H9 (cell line): ENCODE data around the gene ZNF205. TPM values are rescaled to one million over a fixed set of nuclear protein-coding genes. Genes with fewer than 3 reads are reported as not detected.

ENCODE experiments used
- DNase-seq: peaks from one replicate; pipeline ENCODE4 v3.0.0-alpha.2; 2017
- H2AFZ ChIP-seq: one replicate; pipeline ENCODE4 v1.6.1; 2013; ENCODE audit warnings: mild to moderate bottlenecking, low read length, control low read depth, moderate library complexity
- H2AK5ac ChIP-seq: 2 replicates; pipeline ENCODE4 v1.6.1; 2013; ENCODE audit warnings: low read length, control low read depth, mixed read lengths; ENCODE audit not compliant: insufficient read length
- H2BK120ac ChIP-seq: one replicate; pipeline ENCODE4 v1.6.1; 2013; ENCODE audit warnings: low read depth, mild to moderate bottlenecking, low read length, control low read depth, inconsistent platforms; ENCODE audit not compliant: poor library complexity, severe bottlenecking
- H2BK12ac ChIP-seq: 2 replicates; pipeline ENCODE4 v1.6.1; 2013; ENCODE audit warnings: low read length, control low read depth, mixed read lengths, low read depth; ENCODE audit not compliant: insufficient read length
- H2BK15ac ChIP-seq: 2 replicates; pipeline ENCODE4 v1.6.1; 2013; ENCODE audit warnings: low read depth, low read length, control low read depth
- H2BK20ac ChIP-seq: one replicate; pipeline ENCODE4 v1.6.1; 2013; ENCODE audit warnings: low read depth, mild to moderate bottlenecking, low read length, control low read depth, inconsistent platforms; ENCODE audit not compliant: poor library complexity, severe bottlenecking
- H2BK5ac ChIP-seq: 2 replicates; pipeline ENCODE4 v1.6.1; 2013; ENCODE audit warnings: low read length, control low read depth, mixed read lengths; ENCODE audit not compliant: insufficient read length
- H3K14ac ChIP-seq: 2 replicates; pipeline ENCODE4 v1.6.1; 2013; ENCODE audit warnings: low read length, control low read depth; ENCODE audit not compliant: insufficient read depth
- H3K18ac ChIP-seq: 2 replicates; pipeline ENCODE4 v1.6.1; 2013; ENCODE audit warnings: low read depth, mild to moderate bottlenecking, mixed read lengths, low read length, control low read depth; ENCODE audit not compliant: insufficient read length
- H3K23ac ChIP-seq: 2 replicates; pipeline ENCODE4 v1.6.1; 2013; ENCODE audit warnings: low read length, control low read depth, mixed read lengths, low read depth; ENCODE audit not compliant: insufficient read length
- H3K23me2 ChIP-seq: 2 replicates; pipeline ENCODE4 v1.6.1; 2013; ENCODE audit warnings: low read depth, mild to moderate bottlenecking, mixed read lengths, low read length, control low read depth; ENCODE audit not compliant: insufficient read length, poor library complexity, severe bottlenecking
- H3K27ac ChIP-seq: 2 replicates; pipeline ENCODE4 v1.5.1; 2013; ENCODE audit warnings: low read length, control low read depth, mixed read lengths, low read depth; ENCODE audit not compliant: insufficient read length
- H3K27me3 ChIP-seq: 2 replicates; pipeline ENCODE4 v1.6.1; 2013; ENCODE audit warnings: low read length, control low read depth, inconsistent platforms; ENCODE audit not compliant: insufficient read depth
- H3K4ac ChIP-seq: 2 replicates; pipeline ENCODE4 v1.6.1; 2013; ENCODE audit warnings: low read depth, mild to moderate bottlenecking, control low read depth, inconsistent platforms, low read length, moderate library complexity
- H3K4me1 ChIP-seq: 2 replicates; pipeline ENCODE4 v1.6.1; 2013; ENCODE audit warnings: low read length, control low read depth, inconsistent platforms; ENCODE audit not compliant: insufficient read depth
- H3K4me2 ChIP-seq: 2 replicates; pipeline ENCODE4 v1.6.1; 2013; ENCODE audit warnings: low read length, control low read depth, mixed read lengths; ENCODE audit not compliant: insufficient read length, insufficient read depth
- H3K56ac ChIP-seq: 2 replicates; pipeline ENCODE4 v1.6.1; 2013; ENCODE audit warnings: low read depth, mild to moderate bottlenecking, mixed read lengths, low read length, control low read depth; ENCODE audit not compliant: insufficient read length
- H3K79me1 ChIP-seq: 2 replicates; pipeline ENCODE4 v1.6.1; 2013; ENCODE audit warnings: low read depth, mild to moderate bottlenecking, moderate library complexity, low read length, control low read depth, inconsistent platforms; ENCODE audit not compliant: insufficient read depth, poor library complexity, severe bottlenecking
- H3K79me2 ChIP-seq: 2 replicates; pipeline ENCODE4 v1.6.1; 2013; ENCODE audit warnings: low read length, control low read depth, inconsistent platforms; ENCODE audit not compliant: insufficient read depth
- H3K9ac ChIP-seq: 2 replicates; pipeline ENCODE4 v1.6.1; 2013; ENCODE audit warnings: low read length, control low read depth, mixed read lengths; ENCODE audit not compliant: insufficient read length; ENCODE audit errors: extremely low read depth
- H3K9me3 ChIP-seq: one replicate; pipeline ENCODE4 v1.6.1; 2013; ENCODE audit warnings: low read depth, low read length, inconsistent platforms; ENCODE audit not compliant: control insufficient read depth
- H3T11ph ChIP-seq: one replicate; pipeline ENCODE4 v1.6.1; 2013; ENCODE audit warnings: mild to moderate bottlenecking, low read length, control low read depth, inconsistent platforms
- H4K20me1 ChIP-seq: one replicate; pipeline ENCODE4 v1.6.1; 2013; ENCODE audit not compliant: control insufficient read depth, insufficient read length, insufficient read depth
- H4K5ac ChIP-seq: 2 replicates; pipeline ENCODE4 v1.6.1; 2013; ENCODE audit warnings: low read depth, mild to moderate bottlenecking, mixed read lengths, low read length, control low read depth; ENCODE audit not compliant: insufficient read length
- H4K8ac ChIP-seq: replicated peaks from 2 replicates; pipeline ENCODE4 v1.6.1; 2013; ENCODE audit warnings: low read length, control low read depth, mixed read lengths, low read depth; ENCODE audit not compliant: insufficient read length
- H4K91ac ChIP-seq: 2 replicates; pipeline ENCODE4 v1.6.1; 2013; ENCODE audit warnings: low read depth, mild to moderate bottlenecking, moderate library complexity, mixed read lengths, low read length, control low read depth; ENCODE audit not compliant: insufficient read length
- H3K27ac Mint-ChIP-seq, 3 experiments: 2 replicates in 2 of 3; 3 replicates in 1 of 3; pipeline ENCODE4 v1.8.0; 2020 to 2021; ENCODE audit warnings: mixed read lengths in 3 of 3, mild to moderate bottlenecking in 1 of 3, moderate library complexity in 1 of 3
- H3K27me3 Mint-ChIP-seq: 2 replicates; pipeline ENCODE4 v1.8.0; 2021; ENCODE audit warnings: low read depth, mild to moderate bottlenecking, moderate library complexity, mixed read lengths
- H3K36me3 Mint-ChIP-seq, 3 experiments: 2 replicates in 2 of 3; 3 replicates in 1 of 3; pipeline ENCODE4 v1.8.0; 2020 to 2021; ENCODE audit warnings: low read depth in 3 of 3, mixed read lengths in 3 of 3; ENCODE audit not compliant: insufficient read depth in 1 of 3
- H3K4me1 Mint-ChIP-seq, 2 experiments: 2 replicates each; pipeline ENCODE4 v1.8.0; 2020; ENCODE audit warnings: mixed read lengths in 2 of 2
- H3K4me3 Mint-ChIP-seq, 2 experiments: 2 replicates in 1 of 2; 3 replicates in 1 of 2; pipeline ENCODE4 v1.8.0; 2020 to 2021; ENCODE audit warnings: mild to moderate bottlenecking in 2 of 2, mixed read lengths in 2 of 2, moderate library complexity in 1 of 2
- H3K9me3 Mint-ChIP-seq, 2 experiments: 2 replicates in 1 of 2; 3 replicates in 1 of 2; pipeline ENCODE4 v1.8.0; 2020; ENCODE audit warnings: mild to moderate bottlenecking in 2 of 2, mixed read lengths in 2 of 2, moderate library complexity in 1 of 2
- WGBS: extraction: QIAGEN DNeasy Blood & Tissue Kit; methylation state at CpG from one replicate; pipeline ENCODE4 v1.1.7; 2013; ENCODE audit warnings: missing lambda C conversion rate, low lambda C conversion rate, mixed read lengths; ENCODE audit not compliant: insufficient read length; ENCODE audit errors: extremely low coverage; 5-methylcytosine and 5-hydroxymethylcytosine counted together
- total RNA-seq: library from RNA; stranded (reverse); gene quantifications from 2 replicates; pipeline ENCODE4 v1.2.1, GENCODE V29; 2021
- TF ChIP-seq, protein P1 (sequence below): fragments of 200-600 bp; sonication (generic); conservative IDR thresholded peaks from 3 replicates; pipeline ENCODE4 v1.8.0; 2021; ENCODE audit warnings: antibody characterized with exemption, mild to moderate bottlenecking

Gene ZNF205
- total RNA-seq, 1 experiment from 2014 or later, result 16.8 TPM

DNA sequence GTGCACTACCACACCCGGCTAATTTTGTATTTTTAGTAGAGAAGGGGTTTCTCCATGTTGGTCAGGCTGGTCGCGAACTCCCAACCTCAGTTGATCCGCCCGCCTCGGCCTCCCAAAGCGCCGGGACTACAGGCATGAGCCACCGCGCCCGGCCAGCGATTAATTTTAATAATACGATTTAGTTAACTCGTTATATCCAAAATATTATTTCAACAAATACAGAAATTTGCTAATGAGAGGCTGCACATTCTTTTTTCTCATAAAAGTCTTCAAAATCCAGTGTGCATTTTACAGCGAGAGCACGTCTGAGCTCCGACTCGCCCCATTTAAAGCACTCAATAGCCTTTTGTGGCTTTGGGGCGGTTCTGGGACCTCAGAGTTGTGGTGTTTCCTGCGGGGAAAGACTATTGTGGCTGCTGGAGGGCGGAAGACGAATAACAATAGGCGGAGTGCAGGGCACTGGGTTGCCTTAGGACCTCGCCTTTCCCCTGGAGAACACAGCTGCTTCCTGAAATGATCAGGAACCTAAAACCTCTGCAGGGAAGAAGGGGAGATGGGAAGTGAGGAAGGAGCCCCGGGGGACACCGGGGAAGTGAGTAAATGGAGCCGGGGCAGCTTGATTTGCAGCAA lies 10.4 kb upstream of the ZNF205 start:
- Histone ChIP-seq H3K9me3 (no peaks in the 10 kb centered on the region), H3K4me1 (peaks cover 6% of the 10 kb centered on the region), H2BK20ac (no peak overlapping the region), H3K27me3 (no peaks in the 10 kb centered on the region), H3K27ac (peak overlapping the region; percentile 24), H4K5ac (no peak overlapping the region), H3K79me2 (peaks cover 7% of the 10 kb centered on the region; the same call in 1 of the 2 replicates), H2BK15ac (no peak overlapping the region), H3K23ac (no peak overlapping the region), H4K8ac (no peak overlapping the region), H3K18ac (no peak overlapping the region), H3K4ac (no peak overlapping the region), H3K4me2 (no peak overlapping the region), H2BK12ac (no peak overlapping the region), H3K9ac (no peak overlapping the region), H2BK120ac (no peak overlapping the region), H4K20me1 (no peaks in the 10 kb centered on the region), H3K14ac (no peak overlapping the region), H3K79me1 (no peaks in the 10 kb centered on the region), H2AFZ (no peak overlapping the region), H3K56ac (no peak overlapping the region), H3K23me2 (peaks cover 34% of the 10 kb centered on the region), H2AK5ac (no peak overlapping the region), H3T11ph (no peak overlapping the region), H2BK5ac (no peak overlapping the region), H4K91ac (no peak overlapping the region)
- Mint-ChIP-seq H3K36me3 (peaks cover 6 to 18% (median 12%) of the 10 kb centered on the region in 3 experiments; a peak in 6 of 7 replicates), H3K27ac (peak overlapping the region; percentile 91 to 94 (median 94)), H3K4me1 (peaks cover 46 to 48% of the 10 kb centered on the region in 2 experiments), H3K27me3 (no peaks in the 10 kb centered on the region; the same call in 1 of the 2 replicates), H3K9me3 (no peaks in the 10 kb centered on the region; a peak in 1 of 5 replicates), H3K4me3 (peak overlapping the region; percentile 46 to 77)
- DNase-seq, result peak; percentile 93
- TF ChIP-seq, protein P1, sequence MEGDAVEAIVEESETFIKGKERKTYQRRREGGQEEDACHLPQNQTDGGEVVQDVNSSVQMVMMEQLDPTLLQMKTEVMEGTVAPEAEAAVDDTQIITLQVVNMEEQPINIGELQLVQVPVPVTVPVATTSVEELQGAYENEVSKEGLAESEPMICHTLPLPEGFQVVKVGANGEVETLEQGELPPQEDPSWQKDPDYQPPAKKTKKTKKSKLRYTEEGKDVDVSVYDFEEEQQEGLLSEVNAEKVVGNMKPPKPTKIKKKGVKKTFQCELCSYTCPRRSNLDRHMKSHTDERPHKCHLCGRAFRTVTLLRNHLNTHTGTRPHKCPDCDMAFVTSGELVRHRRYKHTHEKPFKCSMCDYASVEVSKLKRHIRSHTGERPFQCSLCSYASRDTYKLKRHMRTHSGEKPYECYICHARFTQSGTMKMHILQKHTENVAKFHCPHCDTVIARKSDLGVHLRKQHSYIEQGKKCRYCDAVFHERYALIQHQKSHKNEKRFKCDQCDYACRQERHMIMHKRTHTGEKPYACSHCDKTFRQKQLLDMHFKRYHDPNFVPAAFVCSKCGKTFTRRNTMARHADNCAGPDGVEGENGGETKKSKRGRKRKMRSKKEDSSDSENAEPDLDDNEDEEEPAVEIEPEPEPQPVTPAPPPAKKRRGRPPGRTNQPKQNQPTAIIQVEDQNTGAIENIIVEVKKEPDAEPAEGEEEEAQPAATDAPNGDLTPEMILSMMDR, result no peak
- WGBS, result no CpG with 5 or more reads among the region's 27 CpGs
